CD4-positive, alpha-beta T cell (primary cell): ENCODE measurements around the gene ABCC12. TPM values are rescaled to one million over a fixed set of nuclear protein-coding genes. Genes with fewer than 3 reads are reported as not detected.

Source experiments
- ATAC-seq: fragments of 200-7000 bp; cut with Tn5 transposase; one replicate; pipeline ENCODE4 v1.10.0; 2022; ENCODE audit warnings: mild to moderate bottlenecking; ENCODE audit not compliant: poor library complexity
- CTCF ChIA-PET: fragments of 350-600 bp; sonication (Branson Sonifier 250); formaldehyde crosslinking; loops from one replicate; lab custom pipeline; 2021; ENCODE audit warnings: antibody characterized with exemption, inconsistent platforms; lab: Charles Lee
- POLR2A ChIA-PET: fragments of 350-600 bp; sonication (Branson Sonifier 250); formaldehyde crosslinking; loops from one replicate; lab custom pipeline; 2021; ENCODE audit warnings: antibody characterized with exemption, inconsistent platforms; lab: Charles Lee
- DNase-seq, 14 experiments: peaks; one replicate each; pipeline ENCODE4 v3.0.0-alpha.2; 2013 to 2020; ENCODE audit warnings: mixed read lengths in 2 of 14
- H3K27ac ChIP-seq, 2 donors: one replicate each; pipeline versions ENCODE4 v1.5.1 to v1.7.0; 2013; ENCODE audit warnings: low read length in 2 of 2, low read depth in 1 of 2, mild to moderate bottlenecking in 1 of 2
- H3K27me3 ChIP-seq, 2 experiments: 1 replicate in 1 of 2; 2 replicates in 1 of 2; pipeline versions ENCODE4 v1.6.1 to v1.7.0; 2013; ENCODE audit warnings: low read length in 2 of 2, control low read depth in 1 of 2, mild to moderate bottlenecking in 1 of 2, moderate library complexity in 1 of 2; ENCODE audit not compliant: insufficient read depth in 2 of 2, control insufficient read depth in 1 of 2
- H3K36me3 ChIP-seq: one replicate; pipeline ENCODE4 v1.6.1; 2013; ENCODE audit warnings: low read length, control low read depth; ENCODE audit not compliant: insufficient read depth
- H3K4me1 ChIP-seq: one replicate; pipeline ENCODE4 v1.6.1; 2013; ENCODE audit warnings: low read length, control low read depth; ENCODE audit not compliant: insufficient read depth
- H3K4me3 ChIP-seq: one replicate; pipeline ENCODE4 v1.5.1; 2013; ENCODE audit warnings: mild to moderate bottlenecking, low read length, moderate library complexity
- H3K9me3 ChIP-seq, 2 experiments: 1 replicate in 1 of 2; 2 replicates in 1 of 2; pipeline versions ENCODE4 v1.6.1 to v1.7.0; 2013; ENCODE audit warnings: low read length in 2 of 2, mild to moderate bottlenecking in 2 of 2, control low read depth in 1 of 2, moderate library complexity in 1 of 2; ENCODE audit not compliant: control insufficient read depth in 1 of 2, insufficient read depth in 1 of 2
- H3K27ac Mint-ChIP-seq: one replicate; pipeline ENCODE4 v1.8.0; 2020; ENCODE audit warnings: mixed read lengths
- H3K27me3 Mint-ChIP-seq: one replicate; pipeline ENCODE4 v1.8.0; 2021; ENCODE audit warnings: mixed read lengths
- H3K36me3 Mint-ChIP-seq: one replicate; pipeline ENCODE4 v1.8.0; 2021; ENCODE audit warnings: low read depth, mixed read lengths
- H3K4me1 Mint-ChIP-seq: one replicate; pipeline ENCODE4 v1.8.0; 2021; ENCODE audit warnings: low read depth, mixed read lengths
- H3K4me3 Mint-ChIP-seq: one replicate; pipeline ENCODE4 v1.8.0; 2020; ENCODE audit warnings: mild to moderate bottlenecking, mixed read lengths
- H3K9me3 Mint-ChIP-seq: one replicate; pipeline ENCODE4 v1.8.0; 2020; ENCODE audit warnings: mixed read lengths
- intact Hi-C, 2 experiments: fragments of 100-400 bp; cut with DNase I in 1 of 2; cut with micrococcal nuclease in 1 of 2; formaldehyde crosslinking; loops; one replicate each; pipeline versions ENCODE4 v1.15.1 to v1.9.0; 2023 to 2025; cut with DNase I, micrococcal nuclease
- total RNA-seq, 174 experiments: library from RNA in 2 of 174; stranded (reverse) in 2 of 174; gene quantifications; one replicate each; pipeline ENCODE4 v1.2.3 and lab custom pipeline; 2021 to 2026
- TF ChIP-seq, protein P1 (sequence below): fragments of 200-600 bp; IDR thresholded peaks from one replicate; pipeline ENCODE4 v1.8.0; 2022; ENCODE audit warnings: antibody characterized with exemption, mild to moderate bottlenecking

The ABCC12 gene
- total RNA-seq, 2 experiments from 2014 or later, result not detected

DNA sequence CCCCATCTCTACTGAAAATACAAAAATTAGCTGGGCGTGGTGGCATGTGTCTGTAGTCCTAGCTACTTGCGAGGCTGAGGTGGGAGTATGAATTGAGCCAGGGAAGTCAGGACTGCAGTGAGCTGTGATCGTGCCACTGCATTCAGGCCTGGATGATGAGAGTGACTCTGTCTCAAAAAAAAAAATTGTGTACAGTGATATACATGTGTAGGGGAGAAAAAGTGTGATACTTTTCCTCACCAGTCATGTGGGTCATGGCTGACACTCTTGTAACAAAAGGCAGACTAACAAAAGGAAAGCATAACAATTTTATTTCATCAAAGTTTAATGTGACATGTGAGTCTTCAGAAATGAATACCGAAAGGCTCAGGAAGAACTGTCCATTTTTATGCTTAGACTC, 2.0 kb upstream of the ABCC12 start:
- peaks cover 14% of the 10 kb centered on the region for H3K27me3 Mint-ChIP-seq
- TF ChIP-seq, protein P1, sequence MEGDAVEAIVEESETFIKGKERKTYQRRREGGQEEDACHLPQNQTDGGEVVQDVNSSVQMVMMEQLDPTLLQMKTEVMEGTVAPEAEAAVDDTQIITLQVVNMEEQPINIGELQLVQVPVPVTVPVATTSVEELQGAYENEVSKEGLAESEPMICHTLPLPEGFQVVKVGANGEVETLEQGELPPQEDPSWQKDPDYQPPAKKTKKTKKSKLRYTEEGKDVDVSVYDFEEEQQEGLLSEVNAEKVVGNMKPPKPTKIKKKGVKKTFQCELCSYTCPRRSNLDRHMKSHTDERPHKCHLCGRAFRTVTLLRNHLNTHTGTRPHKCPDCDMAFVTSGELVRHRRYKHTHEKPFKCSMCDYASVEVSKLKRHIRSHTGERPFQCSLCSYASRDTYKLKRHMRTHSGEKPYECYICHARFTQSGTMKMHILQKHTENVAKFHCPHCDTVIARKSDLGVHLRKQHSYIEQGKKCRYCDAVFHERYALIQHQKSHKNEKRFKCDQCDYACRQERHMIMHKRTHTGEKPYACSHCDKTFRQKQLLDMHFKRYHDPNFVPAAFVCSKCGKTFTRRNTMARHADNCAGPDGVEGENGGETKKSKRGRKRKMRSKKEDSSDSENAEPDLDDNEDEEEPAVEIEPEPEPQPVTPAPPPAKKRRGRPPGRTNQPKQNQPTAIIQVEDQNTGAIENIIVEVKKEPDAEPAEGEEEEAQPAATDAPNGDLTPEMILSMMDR, result no peak
- Histone ChIP-seq H3K4me3 (no peak overlapping the region), H3K4me1 (peaks cover 7% of the 10 kb centered on the region), H3K27ac (no peak overlapping the region), H3K27me3 (peaks cover 0 to 3% of the 10 kb centered on the region in 2 experiments), H3K36me3 (no peaks in the 10 kb centered on the region), H3K9me3 (no peaks in the 10 kb centered on the region)
- H3K9me3 Mint-ChIP-seq, result no peaks in the 10 kb centered on the region
- POLR2A ChIA-PET, result no interaction called here
- intact Hi-C loops, result loop anchor here (2.0 to 5.0 kb wide), 4 partner anchors 475 to 1540 kb away; no protein-coding TSS in a partner anchor
- CTCF ChIA-PET, result interaction anchor here (0.6 to 0.9 kb wide), 2 partner anchors 691 to 1174 kb away, joined by 3 to 4 read pairs; no protein-coding TSS in a partner anchor
- ATAC-seq (no peak), DNase-seq (no peak)
- H3K4me3 Mint-ChIP-seq, result no peak overlapping the region
- no peak overlapping the region for H3K27ac Mint-ChIP-seq
- no peaks in the 10 kb centered on the region for H3K4me1 Mint-ChIP-seq
- no peaks in the 10 kb centered on the region for H3K36me3 Mint-ChIP-seq

DNA sequence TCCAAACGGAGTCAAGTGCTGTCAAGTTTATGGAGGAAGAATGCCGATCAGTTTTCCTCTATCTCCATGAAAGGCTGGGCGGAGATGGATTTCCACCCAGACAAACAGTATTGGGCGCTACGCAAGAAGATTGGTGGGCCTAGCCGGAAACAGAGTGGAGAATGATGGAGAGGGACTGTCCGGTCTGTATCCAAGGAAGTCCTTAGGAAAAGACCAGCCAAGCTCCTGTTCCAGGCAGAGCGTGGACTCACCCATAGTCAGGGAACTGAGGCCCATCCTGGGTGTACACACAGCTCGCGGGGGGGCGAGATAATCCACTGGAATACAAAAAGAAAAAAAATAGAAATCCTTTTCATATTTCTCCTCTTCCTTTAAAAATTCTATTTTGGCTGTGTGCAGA, 1.5 kb upstream of the ABCC12 start:
- Histone ChIP-seq H3K4me3 (no peak overlapping the region), H3K9me3 (no peaks in the 10 kb centered on the region), H3K27ac (no peak overlapping the region), H3K4me1 (peaks cover 7% of the 10 kb centered on the region), H3K27me3 (peaks cover 0 to 3% of the 10 kb centered on the region in 2 experiments), H3K36me3 (no peaks in the 10 kb centered on the region)
- H3K36me3 Mint-ChIP-seq, result no peaks in the 10 kb centered on the region
- H3K9me3 Mint-ChIP-seq, result no peaks in the 10 kb centered on the region
- DNase-seq, result no peak
- no peak overlapping the region for H3K27ac Mint-ChIP-seq
- no peak for ATAC-seq
- CTCF ChIA-PET, result interaction anchor here (0.6 to 0.9 kb wide), 2 partner anchors 691 to 1174 kb away, joined by 3 to 4 read pairs; no protein-coding TSS in a partner anchor
- no peaks in the 10 kb centered on the region for H3K4me1 Mint-ChIP-seq
- POLR2A ChIA-PET, result no interaction called here
- TF ChIP-seq, protein P1, result no peak
- H3K4me3 Mint-ChIP-seq, result no peak overlapping the region
- intact Hi-C loops, result loop anchor here (2.0 to 5.0 kb wide), 4 partner anchors 475 to 1540 kb away; no protein-coding TSS in a partner anchor
- H3K27me3 Mint-ChIP-seq, result peaks cover 14% of the 10 kb centered on the region

DNA sequence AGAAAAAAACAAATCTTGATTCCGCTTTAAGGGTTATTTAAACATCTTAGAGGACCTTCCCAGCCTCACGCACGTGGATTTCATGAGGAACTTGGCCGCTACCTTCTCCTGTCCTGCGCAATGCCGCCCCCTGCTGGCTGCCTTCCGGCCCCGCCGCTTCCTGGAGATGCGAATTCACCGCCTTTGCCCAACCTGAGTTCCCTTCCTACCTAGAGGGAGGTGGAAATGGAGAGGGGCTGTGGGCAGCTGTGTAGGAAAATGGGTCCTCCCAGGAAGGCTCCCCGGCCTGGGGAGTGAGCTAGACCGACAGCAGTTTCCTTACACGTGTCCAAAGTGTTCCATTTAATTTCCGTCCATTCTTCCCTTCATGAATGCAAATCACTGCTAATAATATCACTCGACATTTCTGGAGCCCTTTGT, 1.0 kb upstream of the ABCC12 start:
- Mint-ChIP-seq H3K36me3 (no peaks in the 10 kb centered on the region), H3K4me3 (no peak overlapping the region), H3K27me3 (peaks cover 14% of the 10 kb centered on the region), H3K4me1 (no peaks in the 10 kb centered on the region), H3K27ac (no peak overlapping the region), H3K9me3 (no peaks in the 10 kb centered on the region)
- CTCF ChIA-PET, result no interaction called here
- ATAC-seq (peak; percentile 74), DNase-seq (peak; percentile 62 to 86 (median 76))
- H3K4me1 ChIP-seq, result peaks cover 7% of the 10 kb centered on the region
- POLR2A ChIA-PET, result no interaction called here
- intact Hi-C loops, result loop anchor here (1.0 to 5.0 kb wide), 5 partner anchors 476 to 1539 kb away; no protein-coding TSS in a partner anchor
- no peaks in the 10 kb centered on the region for H3K9me3 ChIP-seq
- TF ChIP-seq, protein P1, result peak; percentile 94
- no peak overlapping the region for H3K4me3 ChIP-seq
- no peaks in the 10 kb centered on the region for H3K36me3 ChIP-seq
- H3K27ac ChIP-seq, result no peak overlapping the region
- H3K27me3 ChIP-seq, result peaks cover 0 to 3% of the 10 kb centered on the region in 2 experiments
